HG02943 (cell line): Measurements from ENCODE around the gene PRKD1.
"Not testable (repeated sequence)": the region's sequence is repeated elsewhere in the genome, so short reads cannot be mapped to it uniquely, and the experiment has no call there.

Experiments
- ATAC-seq: cut with Tn5 transposase; IDR thresholded peaks from one replicate; pipeline ENCODE4 v1.9.1; 2021; ENCODE audit warnings: mild to moderate bottlenecking, low read depth, moderate library complexity; ENCODE audit not compliant: unreplicated experiment

Gene PRKD1

GRCh38 chr14:29840369-29840892, 87.2 kb downstream of the PRKD1 start:
- ATAC-seq = not testable (repeated sequence)

GRCh38 chr14:29839691-29840090, 88.0 kb downstream of the PRKD1 start:
- not testable (repeated sequence) for ATAC-seq

GRCh38 chr14:29838752-29839151, 88.9 kb downstream of the PRKD1 start:
- no peak for ATAC-seq

- no peak for ATAC-seq
Observed at GRCh38 chr14:29836395-29836794, 91.3 kb downstream of the PRKD1 start.

GRCh38 chr14:29832042-29832441, 95.6 kb downstream of the PRKD1 start:
- no peak for ATAC-seq

GRCh38 chr14:29829851-29830250, 97.8 kb downstream of the PRKD1 start:
- no peak for ATAC-seq

- no peak for ATAC-seq
Observed at GRCh38 chr14:29823816-29824215, 103.8 kb downstream of the PRKD1 start.

- ATAC-seq = no peak
Observed at GRCh38 chr14:29822430-29822709, 105.3 kb downstream of the PRKD1 start.

GRCh38 chr14:29821661-29822429, 105.8 kb downstream of the PRKD1 start:
- no peak for ATAC-seq

GRCh38 chr14:29821242-29821641, 106.4 kb downstream of the PRKD1 start:
- no peak for ATAC-seq

GRCh38 chr14:29820785-29821184, 106.9 kb downstream of the PRKD1 start:
- no peak for ATAC-seq

GRCh38 chr14:29817767-29818405, 109.8 kb downstream of the PRKD1 start:
- no peak for ATAC-seq

- no peak for ATAC-seq
Observed at GRCh38 chr14:29815016-29815674, 112.5 kb downstream of the PRKD1 start.

GRCh38 chr14:29814156-29815015, 113.3 kb downstream of the PRKD1 start:
- ATAC-seq = no peak

- ATAC-seq = no peak
Observed at GRCh38 chr14:29810682-29811081, 117.0 kb downstream of the PRKD1 start.

- no peak for ATAC-seq
Observed at GRCh38 chr14:29810064-29810463, 117.6 kb downstream of the PRKD1 start.

- ATAC-seq = no peak
Observed at GRCh38 chr14:29806124-29806517, 121.5 kb downstream of the PRKD1 start.

- ATAC-seq = no peak
Observed at GRCh38 chr14:29805415-29806123, 122.1 kb downstream of the PRKD1 start.

- no peak for ATAC-seq
Observed at GRCh38 chr14:29804481-29805266, 123.0 kb downstream of the PRKD1 start.
